AG04449 (cell line): ENCODE data around the gene RASGRF1.

Experiments used
- CTCF ChIA-PET: fragments of 350-600 bp; formaldehyde crosslinking; extraction: SDS; loops from one replicate; lab custom pipeline; 2021; ENCODE audit warnings: antibody characterized with exemption; lab: Yijun Ruan, JAX
- POLR2A ChIA-PET: fragments of 400-600, 350-600 bp; formaldehyde crosslinking; extraction: SDS; loops from one replicate; lab custom pipeline; 2020; ENCODE audit warnings: antibody characterized with exemption, inconsistent platforms; lab: Yijun Ruan, JAX
- DNase-seq: peaks from one replicate; pipeline ENCODE4 v3.0.0-alpha.2; 2010; ENCODE audit warnings: low read depth, low spot score
- H3K4me3 ChIP-seq: 2 replicates; pipeline ENCODE4 v1.5.1; 2011; ENCODE audit warnings: low read depth, mild to moderate bottlenecking, control low read depth, low read length
- CTCF ChIP-seq: IDR thresholded peaks from one replicate; pipeline ENCODE4 v1.5.1; 2011; ENCODE audit warnings: mild to moderate bottlenecking, moderate library complexity, low read length, control low read depth, inconsistent platforms; ENCODE audit not compliant: insufficient read depth; ENCODE audit errors: missing control alignments

Gene RASGRF1

GRCh38 chr15:78991476-78991875 is 99.1 kb downstream of the RASGRF1 start:
- TF ChIP-seq CTCF: no peak
- H3K4me3 ChIP-seq: no peak overlapping the region
- DNase-seq: no peak
- POLR2A ChIA-PET: no interaction called here
- CTCF ChIA-PET: interaction anchor here (0.9 to 1.2 kb wide), 4 partner anchors 10 to 16 kb away, joined by 3 to 6 read pairs (median 4); no protein-coding TSS in a partner anchor

GRCh38 chr15:78990278-78990677 is 100.3 kb downstream of the RASGRF1 start:
- no peak for TF ChIP-seq CTCF
- no peak overlapping the region for H3K4me3 ChIP-seq
- ChIA-PET POLR2A (no interaction called here), CTCF (interaction anchor here (1.4 to 1.8 kb wide), 2 partner anchors 17 to 194 kb away, joined by 3 to 7 read pairs; no protein-coding TSS in a partner anchor)
- DNase-seq: no peak

GRCh38 chr15:78989701-78990240 is 100.8 kb downstream of the RASGRF1 start:
- no peak for DNase-seq
- TF ChIP-seq CTCF: no peak
- H3K4me3 ChIP-seq: no peak overlapping the region
- ChIA-PET POLR2A (no interaction called here), CTCF (interaction anchor here (0.9 to 2.9 kb wide), 6 partner anchors 11 to 195 kb away, joined by 3 to 33 read pairs (median 6); no protein-coding TSS in a partner anchor)

GRCh38 chr15:78988361-78988911 is 102.1 kb downstream of the RASGRF1 start:
- ChIA-PET POLR2A (interaction anchor here (0.8 to 0.9 kb wide), 2 partner anchors 8 to 10 kb away, joined by 3 to 5 read pairs; no protein-coding TSS in a partner anchor), CTCF (interaction anchor here (1.0 to 2.9 kb wide), 4 partner anchors 10 to 103 kb away, joined by 3 to 33 read pairs (median 6); no protein-coding TSS in a partner anchor)
- TF ChIP-seq CTCF: no peak
- H3K4me3 ChIP-seq: no peak overlapping the region
- peak; percentile 82 for DNase-seq

- POLR2A ChIA-PET: no interaction called here
- no peak for TF ChIP-seq CTCF
- CTCF ChIA-PET: interaction anchor here (2.8 to 2.9 kb wide), 2 partner anchors 9 to 78 kb away, joined by 10 to 33 read pairs; no protein-coding TSS in a partner anchor
- H3K4me3 ChIP-seq: no peak overlapping the region
- DNase-seq: no peak
These were observed 102.8 kb downstream of the RASGRF1 start for GRCh38 chr15:78987556-78988360.
